CD1c-positive myeloid dendritic cell (primary cell): ENCODE data around the gene LRRC43.

Experiments used
- DNase-seq: peaks from one replicate; pipeline ENCODE4 v3.0.0-alpha.2; 2016; ENCODE audit errors: extremely low spot score

Gene LRRC43

GRCh38 chr12:122182887-122183587, at the start of gene LRRC43:
Gene LRRC43, plus strand, starts transcription at chr12:122183123. Its CDS starts 22 bp downstream, at chr12:122183145.
- DNase-seq: peak; percentile 62

- no peak for DNase-seq
Observed at GRCh38 chr12:122133192-122133950, 49.6 kb upstream of the LRRC43 start.

- no peak for DNase-seq
Observed at GRCh38 chr12:122135437-122136031, 47.4 kb upstream of the LRRC43 start.

GRCh38 chr12:122137229-122137628, 45.7 kb upstream of the LRRC43 start:
- DNase-seq: no peak

GRCh38 chr12:122137681-122138080, 45.2 kb upstream of the LRRC43 start:
- DNase-seq: no peak

- DNase-seq: no peak
Observed at GRCh38 chr12:122138181-122138580, 44.7 kb upstream of the LRRC43 start.

- no peak for DNase-seq
Observed at GRCh38 chr12:122138616-122139015, 44.3 kb upstream of the LRRC43 start.

- DNase-seq: no peak
Observed at GRCh38 chr12:122139266-122139665, 43.7 kb upstream of the LRRC43 start.

- DNase-seq: no peak
Observed at GRCh38 chr12:122139941-122140340, 43.0 kb upstream of the LRRC43 start.

GRCh38 chr12:122140467-122141257, 42.3 kb upstream of the LRRC43 start:
- DNase-seq: no peak

GRCh38 chr12:122141911-122142725, 40.8 kb upstream of the LRRC43 start:
- DNase-seq: no peak

- DNase-seq: no peak
Observed at GRCh38 chr12:122142857-122143256, 40.1 kb upstream of the LRRC43 start.

- no peak for DNase-seq
Observed at GRCh38 chr12:122144885-122145284, 38.0 kb upstream of the LRRC43 start.

GRCh38 chr12:122145505-122146330, 37.2 kb upstream of the LRRC43 start:
- no peak for DNase-seq

GRCh38 chr12:122147514-122148290, 35.2 kb upstream of the LRRC43 start:
- DNase-seq: no peak

- no peak for DNase-seq
Observed at GRCh38 chr12:122148657-122149056, 34.3 kb upstream of the LRRC43 start.

GRCh38 chr12:122150127-122150681, 32.7 kb upstream of the LRRC43 start:
- DNase-seq: no peak

GRCh38 chr12:122152754-122153153, 30.2 kb upstream of the LRRC43 start:
- DNase-seq: no peak

GRCh38 chr12:122155705-122156104, 27.2 kb upstream of the LRRC43 start:
- no peak for DNase-seq
